Hypothalamus (tissue), 51 donors: ENCODE data around the gene IFIT3.
"Not testable (repeated sequence)": the region's sequence is repeated elsewhere in the genome, so short reads cannot be mapped to it uniquely, and the experiment has no call there.

Experiments used
- DNase-seq, 51 donors: peaks; one replicate each; lab custom pipeline; 2025; lab: John Stamatoyannopoulos, UW

The IFIT3 gene

GRCh38 chr10:89302625-89303024, 25.2 kb upstream of the IFIT3 start:
- peak in 2 of 51 donors; percentile 56 to 60 for DNase-seq

- peak in 2 of 51 donors; percentile 40 to 52 for DNase-seq
These were observed 24.6 kb upstream of the IFIT3 start for GRCh38 chr10:89303161-89303560.

GRCh38 chr10:89304026-89304425, 23.8 kb upstream of the IFIT3 start:
- peak in 1 of 51 donors; percentile 35 for DNase-seq

- DNase-seq: no peak
These were observed 23.4 kb upstream of the IFIT3 start for GRCh38 chr10:89304446-89304845.

GRCh38 chr10:89304925-89305324, 22.9 kb upstream of the IFIT3 start:
- DNase-seq: no peak

- DNase-seq: no peak
These were observed 21.9 kb upstream of the IFIT3 start for GRCh38 chr10:89305766-89306433.

- no peak for DNase-seq
These were observed 21.1 kb upstream of the IFIT3 start for GRCh38 chr10:89306434-89307268.

- no peak for DNase-seq
These were observed 20.6 kb upstream of the IFIT3 start for GRCh38 chr10:89307269-89307577.

GRCh38 chr10:89308266-89308665, 19.5 kb upstream of the IFIT3 start:
- DNase-seq: no peak

- no peak for DNase-seq
These were observed 19.1 kb upstream of the IFIT3 start for GRCh38 chr10:89308736-89309135.

- no peak for DNase-seq
These were observed 18.4 kb upstream of the IFIT3 start for GRCh38 chr10:89309156-89310055.

GRCh38 chr10:89310056-89310893, 17.5 kb upstream of the IFIT3 start:
- no peak for DNase-seq

- DNase-seq: no peak
These were observed 14.8 kb upstream of the IFIT3 start for GRCh38 chr10:89312973-89313372.

- peak in 3 of 51 donors; percentile 32 to 80 (median 36) for DNase-seq
These were observed 13.1 kb upstream of the IFIT3 start for GRCh38 chr10:89314676-89315075.

GRCh38 chr10:89318047-89318446, 9.8 kb upstream of the IFIT3 start:
- not testable (repeated sequence) for DNase-seq

- not testable (repeated sequence) for DNase-seq
These were observed 2.7 kb upstream of the IFIT3 start for GRCh38 chr10:89325081-89325480.

- not testable (repeated sequence) for DNase-seq
These were observed 1.9 kb upstream of the IFIT3 start for GRCh38 chr10:89325856-89326255.

- no peak for DNase-seq
These were observed 1.4 kb downstream of the IFIT3 start for GRCh38 chr10:89329151-89329550.

GRCh38 chr10:89330014-89330413, 2.2 kb downstream of the IFIT3 start:
- not testable (repeated sequence) for DNase-seq

GRCh38 chr10:89330537-89331212, 2.9 kb downstream of the IFIT3 start:
- no peak for DNase-seq
